Measurements from ENCODE around the gene C1orf35. TPM values are rescaled to one million over a fixed set of nuclear protein-coding genes. Genes with fewer than 3 reads are reported as not detected.

The C1orf35 gene
- total RNA-seq, 6 experiments from 2014 or later = 3.4 to 6.3 (median 5.2) TPM

DNA sequence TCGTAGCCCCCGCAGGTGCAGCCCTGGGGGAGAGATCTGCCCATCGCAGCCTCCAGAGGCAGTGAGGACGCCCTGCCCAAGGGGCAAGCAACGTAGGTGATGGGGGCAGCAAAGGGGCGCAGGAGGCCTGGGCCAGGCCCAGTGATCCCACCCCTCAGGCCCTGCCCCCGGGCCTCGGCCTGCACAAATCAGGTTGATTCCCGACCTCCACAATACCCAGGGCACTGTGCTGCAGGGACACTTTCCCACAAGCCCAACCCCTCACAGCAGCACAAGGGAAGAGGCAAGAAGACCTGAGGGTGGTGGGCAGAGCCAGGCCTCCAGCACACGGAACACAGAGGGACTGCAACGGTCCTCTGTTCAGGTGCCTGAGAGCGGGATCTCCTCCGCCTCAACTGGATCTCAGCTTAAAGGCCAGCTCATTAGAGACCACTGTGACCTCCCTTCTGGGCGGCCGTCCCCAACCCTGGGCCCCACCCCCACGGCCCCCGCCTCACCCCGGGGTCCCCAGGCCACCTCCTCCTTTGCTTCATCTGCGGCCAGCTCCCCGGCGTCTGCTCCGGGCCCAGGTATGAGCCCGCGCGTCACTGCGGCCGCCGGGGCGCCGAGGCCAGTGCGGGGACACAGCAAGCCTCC, 21.4 kb downstream of the C1orf35 start:
- peak in 3 of 4 donors; percentile 2 to 25 (median 5) for ATAC-seq
- H3K27ac ChIP-seq = peak overlapping the region; percentile 100
- WGBS (ENCODE audit: insufficient coverage, low coverage, low lambda C conversion rate, missing lambda C conversion rate) = 18% methylated on average over 8 of the region's 31 CpGs
- H3K4me3 ChIP-seq = peak overlapping the region; percentile 82 to 99 (median 98)
- peak; percentile 29 to 63 (median 55) for DNase-seq
- TF ChIP-seq POLR2A (IDR thresholded peaks at IDR 0.05) (no peak), CTCF (IDR thresholded peaks at IDR 0.05) (no peak)
- H3K4me1 ChIP-seq = peaks cover 0 to 38% (median 16%) of the 10 kb centered on the region in 4 donors
- no peaks in the 10 kb centered on the region for H3K27me3 ChIP-seq
- intact Hi-C loops (cut with DNase I) = no loop called here
- no peaks in the 10 kb centered on the region for H3K36me3 ChIP-seq
- no peaks in the 10 kb centered on the region for H3K9me3 ChIP-seq

DNA sequence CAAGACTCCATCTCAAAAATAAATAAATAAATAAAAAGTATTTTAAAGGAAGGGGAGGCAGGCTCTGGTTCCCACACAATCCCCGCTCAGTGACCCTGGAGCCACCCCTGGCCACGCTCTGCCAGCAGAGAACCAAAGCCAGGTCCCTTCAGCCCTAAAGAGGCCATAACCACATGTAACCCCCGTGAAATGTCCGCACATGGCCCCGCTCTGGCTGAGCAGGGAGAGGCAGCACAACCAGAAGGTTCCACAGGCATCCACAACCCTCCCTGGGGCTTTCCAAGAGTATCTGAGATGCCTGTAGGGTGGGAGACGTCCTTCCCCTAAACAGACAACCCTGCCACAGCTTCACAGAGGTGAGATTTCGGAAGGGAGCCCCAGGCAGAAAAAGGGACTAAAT, 22.0 kb downstream of the C1orf35 start:
- ATAC-seq = no peak
- WGBS (ENCODE audit: insufficient coverage, low coverage, low lambda C conversion rate, missing lambda C conversion rate) = 74% methylated on average over 2 of the region's 7 CpGs
- intact Hi-C loops (cut with DNase I) = no loop called here
- peak in 2 of 3 donors; percentile 25 to 56 for DNase-seq
- Histone ChIP-seq H3K9me3 (no peaks in the 10 kb centered on the region), H3K27ac (no peak overlapping the region), H3K27me3 (no peaks in the 10 kb centered on the region), H3K36me3 (no peaks in the 10 kb centered on the region), H3K4me3 (peak overlapping the region; percentile 82 to 99 (median 98)), H3K4me1 (peaks cover 0 to 32% (median 14%) of the 10 kb centered on the region in 4 donors)
- TF ChIP-seq POLR2A (IDR thresholded peaks at IDR 0.05) (no peak), CTCF (IDR thresholded peaks at IDR 0.05) (no peak)

DNA sequence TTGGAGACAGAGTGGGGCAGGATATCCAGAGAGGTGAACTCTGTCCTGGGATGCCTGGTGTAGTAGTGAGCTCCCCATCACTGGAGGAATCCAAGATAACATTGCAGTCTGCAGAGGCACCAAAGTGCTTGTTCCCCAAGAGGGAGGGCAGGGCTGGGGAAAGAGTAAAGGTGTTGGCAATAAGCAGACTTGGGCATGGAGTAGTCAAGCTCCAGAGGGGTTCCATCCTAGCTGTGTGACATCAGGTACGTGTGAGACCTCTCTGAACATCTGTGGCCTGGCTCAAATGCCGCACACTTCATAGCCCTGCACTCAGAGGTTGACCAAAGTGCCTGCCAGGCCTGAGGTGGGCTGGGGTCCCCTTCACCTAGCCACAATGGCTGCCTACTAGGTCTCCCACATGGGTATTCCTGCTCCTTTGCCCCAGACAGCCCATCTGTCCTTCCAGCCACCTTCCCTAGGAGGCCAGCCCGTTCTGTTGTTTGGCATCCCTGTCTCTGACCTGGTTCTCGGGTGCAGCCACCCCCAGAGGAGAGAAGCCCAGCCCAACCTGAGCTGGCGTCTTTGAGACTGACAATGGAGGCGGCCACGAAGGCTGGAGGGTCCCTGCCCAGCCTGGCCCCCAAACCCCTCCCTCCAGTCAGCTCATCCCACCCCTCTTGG, 23.4 kb downstream of the C1orf35 start:
- Histone ChIP-seq H3K4me3 (no peak overlapping the region), H3K4me1 (peaks cover 0 to 18% (median 7%) of the 10 kb centered on the region in 4 donors), H3K27ac (no peak overlapping the region), H3K36me3 (no peaks in the 10 kb centered on the region), H3K9me3 (no peaks in the 10 kb centered on the region), H3K27me3 (no peaks in the 10 kb centered on the region)
- 95% methylated on average over 4 of the region's 7 CpGs for WGBS (ENCODE audit: insufficient coverage, low coverage, low lambda C conversion rate, missing lambda C conversion rate)
- intact Hi-C loops (cut with DNase I) = no loop called here
- peak in 2 of 3 donors; percentile 16 to 32 for DNase-seq
- no peak for ATAC-seq
- TF ChIP-seq POLR2A (IDR thresholded peaks at IDR 0.05) = no peak
- no peak for TF ChIP-seq CTCF (IDR thresholded peaks at IDR 0.05)

- Histone ChIP-seq H3K36me3 (no peaks in the 10 kb centered on the region), H3K4me1 (peaks cover 0 to 11% (median 3%) of the 10 kb centered on the region in 4 donors), H3K9me3 (no peaks in the 10 kb centered on the region), H3K27ac (no peak overlapping the region), H3K27me3 (no peaks in the 10 kb centered on the region), H3K4me3 (no peak overlapping the region)
- TF ChIP-seq CTCF (IDR thresholded peaks at IDR 0.05) (no peak), POLR2A (IDR thresholded peaks at IDR 0.05) (no peak)
- ATAC-seq (no peak), DNase-seq (no peak)
- WGBS (ENCODE audit: insufficient coverage, low coverage, low lambda C conversion rate, missing lambda C conversion rate) = 93% methylated on average over 3 of the region's 7 CpGs
- intact Hi-C loops (cut with DNase I) = no loop called here
Measured at GRCh38 chr1:228079013-228079412, 24.1 kb downstream of the C1orf35 start.
